Measurements from ENCODE around the gene P2RY8. TPM values are rescaled to one million over a fixed set of nuclear protein-coding genes. Genes with fewer than 3 reads are reported as not detected.
"Not testable (repeated sequence)": the region's sequence is repeated elsewhere in the genome, so short reads cannot be mapped to it uniquely, and the experiment has no call there.

The P2RY8 gene
- total RNA-seq, 1 experiment from 2014 or later = not detected

DNA sequence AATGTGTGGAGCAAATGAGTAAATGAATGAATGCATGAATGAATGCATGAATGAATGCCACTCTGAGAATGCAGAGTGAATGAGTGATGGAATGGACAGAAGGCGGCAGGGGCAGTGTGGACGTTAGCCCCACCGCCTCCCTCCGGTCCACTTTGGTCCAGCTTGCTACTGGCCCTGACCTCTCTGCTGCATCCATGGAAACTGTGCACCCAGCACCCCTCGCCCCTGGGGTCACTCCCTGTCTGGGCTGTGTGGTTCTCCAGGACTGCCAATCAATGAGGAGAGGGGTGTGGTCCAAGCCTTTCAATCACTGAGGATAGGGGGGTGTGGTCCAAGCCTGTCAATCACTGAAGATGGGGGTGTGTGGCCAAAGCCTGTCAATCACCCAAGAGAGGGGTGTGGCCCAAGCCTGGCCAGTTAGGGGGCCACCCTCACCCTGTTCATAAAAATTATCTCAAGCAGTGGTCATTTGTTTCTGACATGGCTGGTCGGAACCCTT lies 45.1 kb downstream of the P2RY8 start:
- Mint-ChIP-seq H3K27ac (ENCODE audit: unreplicated experiment) (no peak overlapping the region), H3K4me3 (ENCODE audit: low read depth, unreplicated experiment) (no peak overlapping the region), H3K27me3 (ENCODE audit: unreplicated experiment) (no peaks in the 10 kb centered on the region), H3K36me3 (ENCODE audit: insufficient read depth, unreplicated experiment) (peaks cover 3% of the 10 kb centered on the region), H3K9me3 (ENCODE audit: low read depth, unreplicated experiment) (no peaks in the 10 kb centered on the region), H3K4me1 (ENCODE audit: low read depth, unreplicated experiment) (no peaks in the 10 kb centered on the region)
- DNase-seq = peak; percentile 50
- BruUV-seq (replicated peaks) = no TSS peak
- TF ChIP-seq CTCF (IDR thresholded peaks at IDR 0.05; ENCODE audit: unreplicated experiment) = no peak
- CTCF ChIA-PET = no interaction called here
- intact Hi-C loops (cut with micrococcal nuclease; ENCODE audit: unreplicated experiment) = no loop called here

GRCh38 chrX:1491248-1491647 lies 45.7 kb downstream of the P2RY8 start:
- BruUV-seq (replicated peaks); H3K4me3 Mint-ChIP-seq (ENCODE audit: low read depth, unreplicated experiment); DNase-seq; CTCF ChIA-PET; H3K4me1 Mint-ChIP-seq (ENCODE audit: low read depth, unreplicated experiment); H3K27ac Mint-ChIP-seq (ENCODE audit: unreplicated experiment); H3K27me3 Mint-ChIP-seq (ENCODE audit: unreplicated experiment); intact Hi-C loops (cut with micrococcal nuclease; ENCODE audit: unreplicated experiment); H3K9me3 Mint-ChIP-seq (ENCODE audit: low read depth, unreplicated experiment); H3K36me3 Mint-ChIP-seq (ENCODE audit: insufficient read depth, unreplicated experiment): not testable (repeated sequence)

DNA sequence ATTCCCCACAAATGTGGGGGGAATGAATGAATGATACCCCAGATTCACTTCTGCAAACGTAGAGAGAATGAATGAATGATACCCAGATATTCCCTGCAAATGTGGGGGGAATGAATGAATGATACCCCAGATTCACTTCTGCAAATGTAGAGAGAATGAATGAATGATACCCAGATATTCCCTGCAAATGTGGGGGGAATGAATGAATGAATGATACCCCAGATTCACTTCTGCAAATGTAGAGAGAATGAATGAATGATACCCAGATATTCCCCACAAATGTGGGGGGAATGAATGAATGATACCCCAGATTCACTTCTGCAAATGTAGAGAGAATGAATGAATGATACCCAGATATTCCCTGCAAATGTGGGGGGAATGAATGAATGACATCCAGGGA lies 46.3 kb downstream of the P2RY8 start:
- H3K36me3 Mint-ChIP-seq (ENCODE audit: insufficient read depth, unreplicated experiment); H3K9me3 Mint-ChIP-seq (ENCODE audit: low read depth, unreplicated experiment); H3K4me1 Mint-ChIP-seq (ENCODE audit: low read depth, unreplicated experiment); intact Hi-C loops (cut with micrococcal nuclease; ENCODE audit: unreplicated experiment); BruUV-seq (replicated peaks); H3K27me3 Mint-ChIP-seq (ENCODE audit: unreplicated experiment); CTCF ChIA-PET; H3K27ac Mint-ChIP-seq (ENCODE audit: unreplicated experiment); DNase-seq; H3K4me3 Mint-ChIP-seq (ENCODE audit: low read depth, unreplicated experiment): not testable (repeated sequence)

- DNase-seq; H3K9me3 Mint-ChIP-seq (ENCODE audit: low read depth, unreplicated experiment); H3K27me3 Mint-ChIP-seq (ENCODE audit: unreplicated experiment); H3K36me3 Mint-ChIP-seq (ENCODE audit: insufficient read depth, unreplicated experiment); intact Hi-C loops (cut with micrococcal nuclease; ENCODE audit: unreplicated experiment); BruUV-seq (replicated peaks); H3K4me3 Mint-ChIP-seq (ENCODE audit: low read depth, unreplicated experiment); H3K27ac Mint-ChIP-seq (ENCODE audit: unreplicated experiment); CTCF ChIA-PET; H3K4me1 Mint-ChIP-seq (ENCODE audit: low read depth, unreplicated experiment): not testable (repeated sequence)
These were observed 47.6 kb downstream of the P2RY8 start for GRCh38 chrX:1489354-1489753.

- intact Hi-C loops (cut with micrococcal nuclease; ENCODE audit: unreplicated experiment) = no loop called here
- no peaks in the 10 kb centered on the region for H3K4me1 Mint-ChIP-seq (ENCODE audit: low read depth, unreplicated experiment)
- BruUV-seq (replicated peaks) = no TSS peak
- no peaks in the 10 kb centered on the region for H3K9me3 Mint-ChIP-seq (ENCODE audit: low read depth, unreplicated experiment)
- H3K4me3 Mint-ChIP-seq (ENCODE audit: low read depth, unreplicated experiment) = no peak overlapping the region
- no peaks in the 10 kb centered on the region for H3K27me3 Mint-ChIP-seq (ENCODE audit: unreplicated experiment)
- no peak for DNase-seq
- CTCF ChIA-PET = no interaction called here
- TF ChIP-seq CTCF (IDR thresholded peaks at IDR 0.05; ENCODE audit: unreplicated experiment) = no peak
- peaks cover 3% of the 10 kb centered on the region for H3K36me3 Mint-ChIP-seq (ENCODE audit: insufficient read depth, unreplicated experiment)
- no peak overlapping the region for H3K27ac Mint-ChIP-seq (ENCODE audit: unreplicated experiment)
These were observed 48.2 kb downstream of the P2RY8 start for GRCh38 chrX:1488745-1489144.

DNA sequence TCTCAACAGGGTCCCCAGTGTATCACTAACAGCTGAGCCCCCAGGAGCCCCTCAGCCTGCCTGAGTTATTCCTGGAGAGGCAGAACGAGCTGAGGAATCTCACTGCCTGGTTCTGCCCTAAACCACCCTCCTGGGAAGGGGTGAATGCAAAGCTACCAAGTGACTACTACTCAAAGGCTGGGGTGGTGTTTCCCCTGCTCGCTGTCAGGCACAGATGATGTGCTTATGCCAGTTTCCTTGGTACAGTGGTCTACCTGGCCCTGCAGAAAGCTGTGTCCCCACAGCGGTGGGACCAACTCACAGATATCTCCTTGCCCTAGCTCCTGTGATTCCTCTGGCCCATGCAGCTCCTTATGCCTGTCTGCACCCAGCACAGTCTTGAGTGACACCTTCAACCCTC lies 48.8 kb downstream of the P2RY8 start:
- Mint-ChIP-seq H3K27me3 (ENCODE audit: unreplicated experiment) (no peaks in the 10 kb centered on the region), H3K36me3 (ENCODE audit: insufficient read depth, unreplicated experiment) (peaks cover 3% of the 10 kb centered on the region), H3K4me1 (ENCODE audit: low read depth, unreplicated experiment) (no peaks in the 10 kb centered on the region), H3K27ac (ENCODE audit: unreplicated experiment) (no peak overlapping the region), H3K9me3 (ENCODE audit: low read depth, unreplicated experiment) (no peaks in the 10 kb centered on the region), H3K4me3 (ENCODE audit: low read depth, unreplicated experiment) (no peak overlapping the region)
- no TSS peak for BruUV-seq (replicated peaks)
- TF ChIP-seq CTCF (IDR thresholded peaks at IDR 0.05; ENCODE audit: unreplicated experiment) = no peak
- CTCF ChIA-PET = no interaction called here
- no peak for DNase-seq
- intact Hi-C loops (cut with micrococcal nuclease; ENCODE audit: unreplicated experiment) = no loop called here
